Mammary epithelial cell (primary cell): ENCODE measurements around the gene STRN.

Experiments
- CTCF ChIP-seq, 2 donors: IDR thresholded peaks in 1 of 2; conservative IDR thresholded peaks in 1 of 2; 2 replicates each; pipeline ENCODE4 v1.5.1; 2011 to 2012; ENCODE audit warnings: inconsistent platforms in 2 of 2, low read length in 2 of 2, mild to moderate bottlenecking in 2 of 2, control low read depth in 1 of 2, low read depth in 1 of 2; ENCODE audit not compliant: insufficient read depth in 1 of 2; ENCODE audit errors: extremely low read depth in 1 of 2
- EZH2 ChIP-seq: IDR thresholded peaks from 2 replicates; pipeline ENCODE4 v1.6.1; 2012; ENCODE audit warnings: low read length, inconsistent platforms, borderline replicate concordance

GRCh38 chr2:36855429-36855828 is 110.9 kb downstream of the STRN start:
- TF ChIP-seq EZH2 (no peak), CTCF (conservative IDR thresholded peaks at IDR 0.05 in 1 of 2, IDR thresholded peaks at IDR 0.05 in 1 of 2; ENCODE audit: extremely low read depth in 1 of 2, insufficient read depth in 1 of 2, low read depth in 1 of 2, low read length in 2 of 2) (no peak)
